HepG2 (cell line): ENCODE measurements around the gene CEP78. TPM values are rescaled to one million over a fixed set of nuclear protein-coding genes. Genes with fewer than 3 reads are reported as not detected.

Experiments used
- GATAD2A ChIP-seq: IDR thresholded peaks from 2 replicates; pipeline ENCODE4 v1.6.1; 2016
- HDAC1 ChIP-seq: sonication (generic); formaldehyde crosslinking; IDR thresholded peaks from 2 replicates; pipeline ENCODE4 v1.5.1; 2020; ENCODE audit warnings: mild to moderate bottlenecking, missing genetic modification reagents
- HMGXB4 ChIP-seq, 2 experiments: sonication (generic) in 1 of 2; formaldehyde crosslinking in 1 of 2; IDR thresholded peaks; 2 replicates each; pipeline versions ENCODE4 v1.4.0 to v1.6.1; 2018 to 2020; ENCODE audit warnings: missing genetic modification reagents in 2 of 2, borderline replicate concordance in 1 of 2, low read depth in 1 of 2, mild to moderate bottlenecking in 1 of 2, missing biosample characterization in 1 of 2
- KAT8 ChIP-seq: IDR thresholded peaks from 2 replicates; pipeline ENCODE4 v1.6.1; 2016; ENCODE audit warnings: missing genetic modification reagents, missing compliant biosample characterization
- MIXL1 ChIP-seq: IDR thresholded peaks from 2 replicates; pipeline ENCODE4 v1.6.1; 2016
- ONECUT2 ChIP-seq: sonication (generic); formaldehyde crosslinking; IDR thresholded peaks from 2 replicates; pipeline ENCODE4 v1.4.0; 2020; ENCODE audit warnings: missing genetic modification reagents
- TAF1 ChIP-seq: sonication (generic); formaldehyde crosslinking; IDR thresholded peaks from 2 replicates; pipeline ENCODE4 v1.4.0; 2020; ENCODE audit warnings: missing genetic modification reagents
- TFE3 ChIP-seq: IDR thresholded peaks from 2 replicates; pipeline ENCODE4 v1.6.1; 2016
- ZBTB46 ChIP-seq: sonication (generic); formaldehyde crosslinking; IDR thresholded peaks from 2 replicates; pipeline ENCODE4 v1.4.0; 2020; ENCODE audit warnings: mild to moderate bottlenecking, missing genetic modification reagents, borderline replicate concordance
- ZGPAT ChIP-seq: IDR thresholded peaks from 2 replicates; pipeline ENCODE4 v1.6.1; 2016; ENCODE audit warnings: mild to moderate bottlenecking
- ZNF12 ChIP-seq: sonication (generic); formaldehyde crosslinking; IDR thresholded peaks from 2 replicates; pipeline ENCODE4 v1.5.0; 2020; ENCODE audit warnings: missing genetic modification reagents
- ZNF136 ChIP-seq: sonication (generic); formaldehyde crosslinking; IDR thresholded peaks from 2 replicates; pipeline ENCODE4 v1.8.1; 2022; ENCODE audit warnings: low read depth, mild to moderate bottlenecking, moderate library complexity, missing genetic modification reagents
- ZNF143 ChIP-seq: sonication (generic); formaldehyde crosslinking; IDR thresholded peaks from 2 replicates; pipeline ENCODE4 v1.4.0; 2020; ENCODE audit warnings: missing genetic modification reagents
- ZNF605 ChIP-seq: sonication (generic); formaldehyde crosslinking; IDR thresholded peaks from 2 replicates; pipeline ENCODE4 v1.8.0; 2022; ENCODE audit warnings: mild to moderate bottlenecking, missing genetic modification reagents
- ZXDC ChIP-seq: sonication (generic); formaldehyde crosslinking; IDR thresholded peaks from 2 replicates; pipeline ENCODE4 v1.5.0; 2020; ENCODE audit warnings: mild to moderate bottlenecking, missing genetic modification reagents
- polyA plus RNA-seq, 8 experiments: library from polyadenylated mRNA; depleted of rRNA in 3 of 8; stranded (reverse) in 7 of 8; unstranded in 1 of 8; fragments of >200 nt; fragmentation: Illumina TruSeq in 4 of 8; extraction: Trizol in 4 of 8; gene quantifications; 2 replicates each; pipeline versions ENCODE4 v1.2.1 to v1.2.3, GENCODE V29; 2011 to 2016; ENCODE audit warnings: low read depth in 4 of 8, missing spikeins in 1 of 8, mixed read lengths in 1 of 8; ENCODE audit not compliant: insufficient read depth in 1 of 8
- total RNA-seq, 5 experiments: library from RNA; depleted of rRNA; stranded (reverse); fragments of >200 nt; fragmentation: Illumina TruSeq; extraction: Trizol; gene quantifications; 2 replicates each; pipeline ENCODE4 v1.2.3, GENCODE V29; 2016; ENCODE audit warnings: low read depth in 1 of 5

CEP78 gene
- total and polyA plus RNA-seq, 2 of the 13 experiments (the other 11 are each of a cell fraction or from before 2014, with no cell fraction given), result 5.1 to 30.8 TPM

- TF ChIP-seq ZGPAT (CRISPR knock-in tag) (0 out of 2 replicates have a peak, but pooled peaks have one; percentile 24), MIXL1 (CRISPR knock-in tag) (no peak), GATAD2A (CRISPR knock-in tag) (peak; percentile 30), HDAC1 (CRISPR knock-in tag) (peak; percentile 28; the same call in 1 of the 2 replicates), KAT8 (CRISPR knock-in tag) (peak; percentile 17; the same call in 1 of the 2 replicates), ONECUT2 (CRISPR knock-in tag) (peak; percentile 76), ZNF136 (CRISPR knock-in tag) (no peak), TAF1 (CRISPR knock-in tag) (peak; percentile 28; the same call in 1 of the 2 replicates), ZNF605 (CRISPR knock-in tag) (0 out of 2 replicates have a peak, but pooled peaks have one; percentile 28), ZNF143 (CRISPR knock-in tag) (peak; percentile 60), ZXDC (no peak), HMGXB4 (CRISPR knock-in tag; IDR thresholded peaks at IDR 0.05; ENCODE audit: borderline replicate concordance in 1 of 2, low read depth in 1 of 2) (no peak), TFE3 (CRISPR knock-in tag) (0 out of 2 replicates have a peak, but pooled peaks have one; percentile 26), ZBTB46 (no peak), ZNF12 (CRISPR knock-in tag) (peak; percentile 97)
Observed at GRCh38 chr9:78294290-78295176, 58.7 kb downstream of the CEP78 start (continued).
